HCT116 (cell line): Measurements from ENCODE around the gene KRTAP4-3. TPM values are rescaled to one million over a fixed set of nuclear protein-coding genes. Genes with fewer than 3 reads are reported as not detected.

Source experiments
- ATAC-seq: fragments of 200-7000 bp; cut with Tn5 transposase; 2 replicates; pipeline ENCODE4 v1.9.1; 2020; ENCODE audit warnings: mild to moderate bottlenecking, moderate library complexity
- BruUV-seq: library from RNA; stranded (reverse); fragments of 400-500 nt; replicated peaks from 2 replicates; lab custom pipeline; 2021; lab: Mats Ljungman, UMichigan
- CTCF ChIA-PET: fragments of 300-600 bp; sonication (Branson Sonifier 250); formaldehyde crosslinking; loops from one replicate; lab custom pipeline; 2021; ENCODE audit warnings: antibody characterized with exemption; lab: Charles Lee
- POLR2A ChIA-PET: fragments of 300-600, 350-600 bp; sonication (Branson Sonifier 250); formaldehyde crosslinking; loops from one replicate; lab custom pipeline; 2021; ENCODE audit warnings: antibody characterized with exemption; lab: Charles Lee
- RAD21 ChIA-PET, 2 experiments: fragments of 300-600 bp; sonication (Branson Sonifier 250); formaldehyde crosslinking; loops; one replicate each; lab custom pipeline; 2023; ENCODE audit warnings: low total read pairs in 2 of 2; ENCODE audit not compliant: uncharacterized antibody in 2 of 2, unreplicated experiment in 2 of 2, low non-redundant PET in 1 of 2; lab: Charles Lee
- DNase-seq: peaks from one replicate; pipeline ENCODE4 v3.0.0-alpha.2; 2010; ENCODE audit warnings: low read depth, low spot score
- H2AFZ ChIP-seq: fragments of 200-600 bp; shearing (Covaris generic), sonication (generic); 2 replicates; pipeline ENCODE4 v1.6.1; 2017; ENCODE audit warnings: low read depth, mixed run types, mixed read lengths, antibody characterized with exemption, low read length; ENCODE audit not compliant: poor library complexity, severe bottlenecking
- H3K27ac ChIP-seq: 2 replicates; pipeline ENCODE4 v1.5.1; 2012; ENCODE audit warnings: low read depth, low read length
- H3K27me3 ChIP-seq: fragments of 200-600 bp; sonication (generic); 2 replicates; pipeline ENCODE4 v1.6.1; 2016; ENCODE audit warnings: mixed run types, low read length, mixed read lengths; ENCODE audit not compliant: insufficient read depth
- H3K36me3 ChIP-seq, 2 experiments: fragments of 200-500 bp in 1 of 2; fragments of 200-600 bp in 1 of 2; sonication (Bioruptor generic) in 1 of 2; sonication (generic) in 1 of 2; 2 replicates each; pipeline versions ENCODE4 v1.5.1 to v1.6.1; 2014 to 2016; ENCODE audit warnings: low read length in 2 of 2, inconsistent platforms in 1 of 2, mixed read lengths in 1 of 2, mixed run types in 1 of 2; ENCODE audit not compliant: insufficient read depth in 2 of 2, control insufficient read depth in 1 of 2
- H3K4me1 ChIP-seq, 2 experiments: fragments of 200-600 bp in 1 of 2; sonication (generic) in 1 of 2; 2 replicates each; pipeline versions ENCODE4 v1.5.1 to v1.6.1; 2012 to 2017; ENCODE audit warnings: low read length in 2 of 2, inconsistent platforms in 1 of 2, mild to moderate bottlenecking in 1 of 2, mixed read lengths in 1 of 2, mixed run types in 1 of 2, moderate library complexity in 1 of 2; ENCODE audit not compliant: insufficient read depth in 2 of 2, control insufficient read depth in 1 of 2
- H3K4me2 ChIP-seq: fragments of 200-600 bp; sonication (generic); 2 replicates; pipeline ENCODE4 v1.6.1; 2017; ENCODE audit warnings: mixed run types, low read length, mixed read lengths
- H3K4me3 ChIP-seq, 2 experiments: fragments of 200-600 bp in 1 of 2; sonication (generic) in 1 of 2; replicated peaks in 1 of 2; 2 replicates each; pipeline ENCODE4 v1.5.1; 2011 to 2016; ENCODE audit warnings: low read length in 2 of 2, control low read depth in 1 of 2, low read depth in 1 of 2, mild to moderate bottlenecking in 1 of 2, mixed read lengths in 1 of 2, mixed run types in 1 of 2
- H3K79me2 ChIP-seq: fragments of 200-600 bp; sonication (generic); 2 replicates; pipeline ENCODE4 v1.6.1; 2017; ENCODE audit warnings: mild to moderate bottlenecking, mixed run types, low read length, moderate library complexity, mixed read lengths; ENCODE audit not compliant: insufficient read depth
- H3K9ac ChIP-seq: fragments of 200-600 bp; sonication (generic); 2 replicates; pipeline ENCODE4 v1.6.1; 2016; ENCODE audit warnings: low read length, mixed read lengths
- H3K9me2 ChIP-seq: fragments of 200-600 bp; sonication (generic), shearing (Covaris generic); 2 replicates; pipeline ENCODE4 v1.6.1; 2017; ENCODE audit warnings: mixed run types, mild to moderate bottlenecking, moderate library complexity; ENCODE audit not compliant: insufficient read depth
- H3K9me3 ChIP-seq, 2 experiments: fragments of 200-500 bp in 1 of 2; fragments of 200-600 bp in 1 of 2; sonication (Bioruptor generic) in 1 of 2; sonication (generic) in 1 of 2; 2 replicates each; pipeline ENCODE4 v1.6.1; 2014 to 2017; ENCODE audit warnings: low read length in 2 of 2, mixed read lengths in 2 of 2, inconsistent platforms in 1 of 2, low read depth in 1 of 2, mild to moderate bottlenecking in 1 of 2, mixed run types in 1 of 2, moderate library complexity in 1 of 2; ENCODE audit not compliant: control insufficient read depth in 1 of 2, insufficient read depth in 1 of 2
- H4K20me1 ChIP-seq: fragments of 200-600 bp; sonication (generic), shearing (Covaris generic); 2 replicates; pipeline ENCODE4 v1.6.1; 2017; ENCODE audit warnings: mixed run types, mild to moderate bottlenecking, moderate library complexity; ENCODE audit not compliant: insufficient read depth
- CEBPB ChIP-seq: IDR thresholded peaks from 2 replicates; pipeline ENCODE4 v1.6.1; 2012; ENCODE audit warnings: low read depth
- EGR1 ChIP-seq: IDR thresholded peaks from 2 replicates; pipeline ENCODE4 v1.6.1; 2012; ENCODE audit warnings: low read depth
- EZH2phosphoT487 ChIP-seq: fragments of 200-600 bp; IDR thresholded peaks from 2 replicates; pipeline ENCODE4 v1.6.1; 2018; ENCODE audit warnings: antibody characterized with exemption, borderline replicate concordance
- SIN3A ChIP-seq: IDR thresholded peaks from 2 replicates; pipeline ENCODE4 v1.6.1; 2012; ENCODE audit warnings: low read depth
- SP1 ChIP-seq: IDR thresholded peaks from 2 replicates; pipeline ENCODE4 v1.6.1; 2012; ENCODE audit warnings: low read depth
- TCF7L2 ChIP-seq: IDR thresholded peaks from 2 replicates; pipeline ENCODE4 v1.7.0; 2011; ENCODE audit warnings: borderline replicate concordance, inconsistent platforms; ENCODE audit not compliant: insufficient read depth, insufficient read length; ENCODE audit errors: extremely low read depth
- intact Hi-C: fragments of 100-400 bp; cut with micrococcal nuclease; formaldehyde crosslinking; loops from 2 replicates; pipeline ENCODE4 v1.10.0; 2022
- total RNA-seq: library from RNA; stranded (reverse); gene quantifications from one replicate; pipeline ENCODE4 v1.2.1, GENCODE V29; 2021; ENCODE audit not compliant: unreplicated experiment
- TF ChIP-seq, protein P1 (sequence below): IDR thresholded peaks from 2 replicates; pipeline ENCODE4 v1.6.1; 2012
- TF ChIP-seq, protein P2 (sequence below): IDR thresholded peaks from 2 replicates; pipeline ENCODE4 v1.6.1; 2012; ENCODE audit warnings: low read depth
- TF ChIP-seq, protein P3 (sequence below), 3 experiments: fragments of 200-600 bp in 1 of 3; sonication (generic) in 1 of 3; IDR thresholded peaks in 2 of 3; conservative IDR thresholded peaks in 1 of 3; 2 replicates each; pipeline ENCODE4 v1.5.1; 2012 to 2017; ENCODE audit warnings: low read depth in 2 of 3, low read length in 2 of 3, antibody characterized with exemption in 1 of 3, borderline replicate concordance in 1 of 3, control low read depth in 1 of 3, mild to moderate bottlenecking in 1 of 3, mixed read lengths in 1 of 3, mixed run types in 1 of 3, moderate library complexity in 1 of 3; ENCODE audit not compliant: insufficient read depth in 1 of 3

Gene KRTAP4-3
- total RNA-seq, 1 experiment from 2014 or later = not detected

DNA sequence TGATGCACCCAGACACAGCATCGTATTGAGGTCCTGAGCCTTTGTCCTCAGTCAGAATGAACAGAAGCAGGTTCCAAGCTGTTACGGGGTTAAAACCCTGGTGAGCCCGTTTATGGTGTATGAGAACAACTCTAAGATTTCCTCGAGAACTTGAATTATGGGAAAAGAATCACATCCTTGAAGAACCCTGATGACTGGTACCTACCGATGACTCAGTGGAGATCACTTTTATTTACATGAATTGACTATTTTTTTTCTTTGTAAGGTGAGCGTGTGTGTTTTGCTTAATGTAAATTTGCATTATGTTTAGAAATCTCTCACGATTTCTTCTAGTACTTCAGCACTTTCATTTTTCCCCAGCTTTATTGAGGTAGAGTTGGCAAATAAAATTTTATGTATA is 4.2 kb downstream of the KRTAP4-3 start:
- H3K36me3 ChIP-seq = no peaks in the 10 kb centered on the region
- POLR2A ChIA-PET = no interaction called here
- no peak overlapping the region for H3K4me2 ChIP-seq
- H3K9me3 ChIP-seq = no peaks in the 10 kb centered on the region; a peak in 1 of 4 replicates
- RAD21 ChIA-PET = no interaction called here
- CTCF ChIA-PET = no interaction called here
- no peaks in the 10 kb centered on the region for H3K9me2 ChIP-seq
- H3K27ac ChIP-seq = no peak overlapping the region
- H4K20me1 ChIP-seq = no peaks in the 10 kb centered on the region
- intact Hi-C loops = no loop called here
- H2AFZ ChIP-seq = no peak overlapping the region
- H3K9ac ChIP-seq = no peak overlapping the region
- ATAC-seq = no peak
- BruUV-seq = no TSS peak
- DNase-seq = no peak
- no peaks in the 10 kb centered on the region for H3K4me1 ChIP-seq
- H3K4me3 ChIP-seq = no peak overlapping the region
- no peak for TF ChIP-seq EZH2phosphoT487
- H3K27me3 ChIP-seq = no peaks in the 10 kb centered on the region
- no peaks in the 10 kb centered on the region for H3K79me2 ChIP-seq

DNA sequence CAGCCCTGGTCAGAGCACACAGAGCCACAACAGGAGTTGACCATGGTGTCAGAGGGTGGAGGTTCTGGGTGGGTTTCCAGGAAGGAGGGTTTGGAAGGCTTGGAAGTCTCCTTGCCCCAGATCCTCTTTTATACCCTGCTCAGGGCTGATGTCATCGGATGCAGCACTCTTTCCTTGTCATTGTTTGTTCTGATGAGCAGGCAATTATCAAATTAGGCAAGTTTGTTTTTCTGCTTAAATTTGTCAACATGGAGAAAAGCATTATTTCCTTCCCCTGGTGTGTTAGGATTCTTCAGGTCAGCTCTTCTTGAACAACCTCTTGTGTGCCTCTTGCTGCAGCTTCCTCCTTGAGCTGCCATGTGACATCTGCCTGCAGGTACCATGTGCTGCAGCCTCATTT is 7.4 kb downstream of the KRTAP4-3 start, which contains the start of gene KRTAP4-4:
TSS of gene KRTAP4-4 (minus strand) at position 101 of the 400 bp plus-strand sequence. CDS start at position 44, 57 bp downstream.
- Histone ChIP-seq H3K4me1 (no peaks in the 10 kb centered on the region), H3K36me3 (no peaks in the 10 kb centered on the region), H3K4me2 (no peak within 1 kb of the TSS), H3K27ac (no peak within 1 kb of the TSS), H3K4me3 (no peak within 1 kb of the TSS), H3K9me2 (no peaks in the 10 kb centered on the region), H3K27me3 (no peaks in the 10 kb centered on the region), H4K20me1 (no peaks in the 10 kb centered on the region), H3K9me3 (no peaks in the 10 kb centered on the region; a peak in 1 of 4 replicates), H3K79me2 (no peaks in the 10 kb centered on the region), H2AFZ (peak within 1 kb of the TSS; percentile 77), H3K9ac (no peak within 1 kb of the TSS)
- ChIA-PET RAD21 (no interaction called here), CTCF (no interaction called here), POLR2A (no interaction called here)
- no TSS peak for BruUV-seq
- intact Hi-C loops = no loop called here
- DNase-seq (no peak), ATAC-seq (no peak)
- TF ChIP-seq CEBPB (no peak), SP1 (no peak), TCF7L2 (no peak), SIN3A (no peak), EGR1 (no peak), EZH2phosphoT487 (no peak)
- TF ChIP-seq, protein P1, sequence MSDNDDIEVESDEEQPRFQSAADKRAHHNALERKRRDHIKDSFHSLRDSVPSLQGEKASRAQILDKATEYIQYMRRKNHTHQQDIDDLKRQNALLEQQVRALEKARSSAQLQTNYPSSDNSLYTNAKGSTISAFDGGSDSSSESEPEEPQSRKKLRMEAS = no peak; the same call in 1 of the 2 replicates
- TF ChIP-seq, protein P2, sequence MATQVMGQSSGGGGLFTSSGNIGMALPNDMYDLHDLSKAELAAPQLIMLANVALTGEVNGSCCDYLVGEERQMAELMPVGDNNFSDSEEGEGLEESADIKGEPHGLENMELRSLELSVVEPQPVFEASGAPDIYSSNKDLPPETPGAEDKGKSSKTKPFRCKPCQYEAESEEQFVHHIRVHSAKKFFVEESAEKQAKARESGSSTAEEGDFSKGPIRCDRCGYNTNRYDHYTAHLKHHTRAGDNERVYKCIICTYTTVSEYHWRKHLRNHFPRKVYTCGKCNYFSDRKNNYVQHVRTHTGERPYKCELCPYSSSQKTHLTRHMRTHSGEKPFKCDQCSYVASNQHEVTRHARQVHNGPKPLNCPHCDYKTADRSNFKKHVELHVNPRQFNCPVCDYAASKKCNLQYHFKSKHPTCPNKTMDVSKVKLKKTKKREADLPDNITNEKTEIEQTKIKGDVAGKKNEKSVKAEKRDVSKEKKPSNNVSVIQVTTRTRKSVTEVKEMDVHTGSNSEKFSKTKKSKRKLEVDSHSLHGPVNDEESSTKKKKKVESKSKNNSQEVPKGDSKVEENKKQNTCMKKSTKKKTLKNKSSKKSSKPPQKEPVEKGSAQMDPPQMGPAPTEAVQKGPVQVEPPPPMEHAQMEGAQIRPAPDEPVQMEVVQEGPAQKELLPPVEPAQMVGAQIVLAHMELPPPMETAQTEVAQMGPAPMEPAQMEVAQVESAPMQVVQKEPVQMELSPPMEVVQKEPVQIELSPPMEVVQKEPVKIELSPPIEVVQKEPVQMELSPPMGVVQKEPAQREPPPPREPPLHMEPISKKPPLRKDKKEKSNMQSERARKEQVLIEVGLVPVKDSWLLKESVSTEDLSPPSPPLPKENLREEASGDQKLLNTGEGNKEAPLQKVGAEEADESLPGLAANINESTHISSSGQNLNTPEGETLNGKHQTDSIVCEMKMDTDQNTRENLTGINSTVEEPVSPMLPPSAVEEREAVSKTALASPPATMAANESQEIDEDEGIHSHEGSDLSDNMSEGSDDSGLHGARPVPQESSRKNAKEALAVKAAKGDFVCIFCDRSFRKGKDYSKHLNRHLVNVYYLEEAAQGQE = no peak
- TF ChIP-seq, protein P3, sequence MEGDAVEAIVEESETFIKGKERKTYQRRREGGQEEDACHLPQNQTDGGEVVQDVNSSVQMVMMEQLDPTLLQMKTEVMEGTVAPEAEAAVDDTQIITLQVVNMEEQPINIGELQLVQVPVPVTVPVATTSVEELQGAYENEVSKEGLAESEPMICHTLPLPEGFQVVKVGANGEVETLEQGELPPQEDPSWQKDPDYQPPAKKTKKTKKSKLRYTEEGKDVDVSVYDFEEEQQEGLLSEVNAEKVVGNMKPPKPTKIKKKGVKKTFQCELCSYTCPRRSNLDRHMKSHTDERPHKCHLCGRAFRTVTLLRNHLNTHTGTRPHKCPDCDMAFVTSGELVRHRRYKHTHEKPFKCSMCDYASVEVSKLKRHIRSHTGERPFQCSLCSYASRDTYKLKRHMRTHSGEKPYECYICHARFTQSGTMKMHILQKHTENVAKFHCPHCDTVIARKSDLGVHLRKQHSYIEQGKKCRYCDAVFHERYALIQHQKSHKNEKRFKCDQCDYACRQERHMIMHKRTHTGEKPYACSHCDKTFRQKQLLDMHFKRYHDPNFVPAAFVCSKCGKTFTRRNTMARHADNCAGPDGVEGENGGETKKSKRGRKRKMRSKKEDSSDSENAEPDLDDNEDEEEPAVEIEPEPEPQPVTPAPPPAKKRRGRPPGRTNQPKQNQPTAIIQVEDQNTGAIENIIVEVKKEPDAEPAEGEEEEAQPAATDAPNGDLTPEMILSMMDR (IDR thresholded peaks at IDR 0.05 in 2 of 3, conservative IDR thresholded peaks at IDR 0.05 in 1 of 3; ENCODE audit: borderline replicate concordance in 1 of 3, insufficient read depth in 1 of 3, low read depth in 2 of 3, low read length in 2 of 3) = no peak
